HG03064 (cell line): ENCODE data around the gene TOM1.
A peak's percentile ranks its signal among the peaks of the same experiment; 100 is the strongest.

ENCODE experiments used
- ATAC-seq: cut with Tn5 transposase; IDR thresholded peaks from one replicate; pipeline ENCODE4 v1.9.1; 2021; ENCODE audit warnings: low read depth; ENCODE audit not compliant: unreplicated experiment

TOM1 gene

DNA sequence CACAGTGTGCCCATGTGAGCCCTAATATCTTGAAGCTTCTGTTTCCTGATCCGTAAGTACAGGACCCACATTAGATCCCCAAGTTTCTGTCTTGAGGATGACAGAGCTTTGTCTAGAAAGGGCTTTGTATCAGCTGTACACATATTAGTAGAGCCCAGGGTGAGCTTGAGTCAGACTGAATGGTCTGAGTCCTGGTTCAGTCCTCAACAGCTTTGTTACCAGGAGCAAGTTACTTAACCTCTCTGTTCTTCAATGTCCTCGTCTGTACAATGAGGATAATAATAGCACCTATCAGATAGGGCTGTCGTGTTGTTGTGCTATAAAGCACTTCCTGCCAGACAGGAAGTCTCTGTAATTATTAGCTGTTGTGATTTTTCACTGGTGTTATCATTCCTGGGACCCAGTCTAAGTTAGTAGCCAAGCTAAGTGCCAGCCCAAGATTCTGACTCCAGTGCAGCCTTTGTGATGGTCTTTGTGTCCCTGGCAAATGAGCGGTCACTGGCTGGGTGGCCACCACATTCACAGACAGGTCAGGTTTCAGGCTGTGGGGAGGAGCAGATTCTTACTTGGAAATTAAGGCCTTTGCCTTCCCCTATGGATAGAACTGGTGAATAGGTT lies 6.8 kb downstream of the TOM1 start:
- no peak for ATAC-seq

DNA sequence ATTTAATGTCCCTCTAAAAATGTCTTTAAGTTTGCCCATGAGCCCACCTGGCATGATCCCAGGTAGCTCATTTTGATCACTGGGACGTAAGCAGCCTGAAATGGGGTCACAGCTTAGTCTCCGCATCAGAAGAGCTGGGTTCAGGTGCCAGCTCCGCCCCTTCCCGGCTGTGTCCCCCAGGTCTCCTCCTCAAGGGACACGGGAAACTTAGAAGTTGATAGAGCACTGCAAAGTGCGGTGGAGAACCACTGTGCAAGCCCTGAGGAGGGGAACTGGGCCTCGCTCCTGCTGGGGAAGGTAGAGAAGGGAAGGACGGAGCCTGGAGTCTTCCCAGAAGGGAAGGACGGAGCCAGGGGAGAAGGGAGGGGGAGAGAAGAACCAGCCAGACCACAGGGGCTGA lies 7.7 kb downstream of the TOM1 start:
- ATAC-seq, result no peak

DNA sequence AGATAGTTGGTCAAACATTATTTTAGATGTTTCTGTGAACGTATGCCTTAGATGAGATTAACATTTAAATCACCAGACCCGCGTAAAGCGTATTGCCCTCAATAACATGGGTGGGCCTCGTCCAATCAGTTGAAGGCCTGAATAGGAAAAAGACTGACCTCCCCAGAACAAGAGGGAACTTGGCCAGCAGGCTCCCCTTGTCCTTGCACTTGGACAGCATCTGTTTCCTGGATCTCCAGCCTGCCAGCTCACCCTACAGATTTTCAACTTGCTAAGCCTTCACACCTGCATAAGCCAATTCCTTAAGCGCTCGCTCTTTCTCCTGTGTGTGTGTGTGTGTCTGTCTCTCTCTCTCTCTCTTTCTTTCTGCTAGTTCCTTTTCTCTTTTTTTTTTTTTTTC lies 8.2 kb downstream of the TOM1 start:
- ATAC-seq, result no peak

DNA sequence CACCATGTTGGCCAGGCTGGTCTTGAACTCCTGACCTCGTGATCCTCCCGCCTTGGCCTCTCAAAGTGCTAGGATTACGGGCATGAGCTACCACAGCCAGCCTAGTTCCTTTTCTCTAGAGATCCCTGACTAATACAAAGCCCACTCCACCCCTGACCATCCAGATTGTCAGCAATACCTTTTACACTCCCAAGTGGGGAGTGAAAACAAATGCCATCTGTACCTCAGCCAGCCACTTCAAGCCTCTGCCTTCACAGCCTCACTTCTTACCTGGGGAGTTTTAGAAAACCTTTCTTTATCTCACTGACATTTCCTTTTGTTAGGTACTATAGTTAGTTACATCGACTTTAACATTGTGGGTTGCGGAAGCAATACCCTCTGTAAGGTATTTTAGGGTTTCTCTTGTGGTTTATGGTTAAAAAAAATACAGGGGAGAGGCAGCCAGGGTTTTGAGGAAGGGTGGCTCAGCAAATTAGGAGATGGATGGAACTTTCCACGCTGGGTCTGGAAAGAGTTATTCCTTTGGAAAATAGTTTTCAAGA lies 8.9 kb downstream of the TOM1 start:
- ATAC-seq, result peak; percentile 55

DNA sequence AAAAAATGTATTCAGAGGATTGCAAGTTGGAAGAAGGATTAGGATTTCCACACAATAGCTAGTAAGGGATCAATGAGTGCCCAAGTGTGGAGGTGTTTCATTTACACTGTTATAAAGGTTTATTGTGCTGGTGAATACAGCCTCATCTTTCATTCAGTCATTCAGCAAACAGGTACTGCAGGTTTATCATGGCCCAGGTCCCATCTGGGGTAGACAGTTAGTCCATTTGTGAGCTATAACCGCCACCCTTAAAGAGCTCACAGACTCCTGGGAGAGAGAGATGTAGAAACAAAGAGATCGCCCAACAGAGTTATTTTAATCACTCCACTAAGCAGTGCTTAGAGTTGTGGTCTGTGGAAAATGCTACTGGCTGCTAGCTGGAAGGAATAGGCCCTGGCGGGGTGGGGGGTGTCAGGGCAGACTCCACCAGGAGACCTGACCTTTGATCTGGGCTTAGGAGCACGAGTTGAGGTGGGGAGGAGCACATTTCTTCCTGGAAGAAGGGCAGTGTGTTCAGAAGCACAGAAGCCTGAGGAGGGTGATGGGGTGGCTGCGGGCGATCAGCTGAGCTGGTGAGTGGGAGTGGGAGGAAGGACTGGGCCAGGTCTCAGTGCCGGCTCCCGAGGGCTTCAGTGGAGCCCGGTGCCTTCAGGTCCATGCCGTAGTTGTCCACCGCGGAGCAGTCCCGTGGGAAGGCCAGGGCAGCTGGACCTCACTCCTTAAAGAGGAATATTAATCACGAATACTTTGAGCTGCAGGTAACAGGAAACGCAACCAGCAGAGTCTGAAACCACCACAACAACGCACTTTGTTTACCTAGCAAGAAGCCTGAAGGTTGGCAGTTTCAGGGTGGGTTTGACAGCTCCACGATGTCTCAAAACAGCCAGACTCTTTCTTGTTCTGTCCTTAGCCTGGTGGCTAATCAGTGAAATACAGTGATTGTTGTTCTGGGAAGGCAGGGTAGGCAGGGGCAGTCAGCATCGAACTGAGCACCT lies 11.2 kb downstream of the TOM1 start:
- no peak for ATAC-seq

DNA sequence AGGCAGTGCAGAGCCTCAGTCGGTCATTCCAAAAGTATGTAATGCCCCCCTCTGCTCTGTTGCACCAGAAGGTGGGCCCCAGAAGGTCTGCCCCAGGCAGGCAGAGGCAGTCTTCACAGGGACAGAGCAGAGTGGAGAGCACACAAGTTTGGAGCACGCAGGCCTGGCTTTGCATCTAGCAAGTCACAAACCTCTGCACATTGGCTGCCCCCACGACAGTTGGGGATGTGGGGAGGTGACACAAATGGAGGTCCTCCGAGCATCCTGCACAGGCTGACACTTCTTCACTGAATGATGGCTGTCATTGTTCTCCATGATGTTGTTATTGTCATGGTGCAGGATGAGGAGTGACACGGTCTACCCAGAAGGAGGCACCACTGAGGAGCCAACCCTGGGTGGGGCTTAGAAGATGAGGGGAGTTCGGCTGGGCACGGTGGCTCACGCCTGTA lies 11.9 kb downstream of the TOM1 start:
- ATAC-seq, result no peak

DNA sequence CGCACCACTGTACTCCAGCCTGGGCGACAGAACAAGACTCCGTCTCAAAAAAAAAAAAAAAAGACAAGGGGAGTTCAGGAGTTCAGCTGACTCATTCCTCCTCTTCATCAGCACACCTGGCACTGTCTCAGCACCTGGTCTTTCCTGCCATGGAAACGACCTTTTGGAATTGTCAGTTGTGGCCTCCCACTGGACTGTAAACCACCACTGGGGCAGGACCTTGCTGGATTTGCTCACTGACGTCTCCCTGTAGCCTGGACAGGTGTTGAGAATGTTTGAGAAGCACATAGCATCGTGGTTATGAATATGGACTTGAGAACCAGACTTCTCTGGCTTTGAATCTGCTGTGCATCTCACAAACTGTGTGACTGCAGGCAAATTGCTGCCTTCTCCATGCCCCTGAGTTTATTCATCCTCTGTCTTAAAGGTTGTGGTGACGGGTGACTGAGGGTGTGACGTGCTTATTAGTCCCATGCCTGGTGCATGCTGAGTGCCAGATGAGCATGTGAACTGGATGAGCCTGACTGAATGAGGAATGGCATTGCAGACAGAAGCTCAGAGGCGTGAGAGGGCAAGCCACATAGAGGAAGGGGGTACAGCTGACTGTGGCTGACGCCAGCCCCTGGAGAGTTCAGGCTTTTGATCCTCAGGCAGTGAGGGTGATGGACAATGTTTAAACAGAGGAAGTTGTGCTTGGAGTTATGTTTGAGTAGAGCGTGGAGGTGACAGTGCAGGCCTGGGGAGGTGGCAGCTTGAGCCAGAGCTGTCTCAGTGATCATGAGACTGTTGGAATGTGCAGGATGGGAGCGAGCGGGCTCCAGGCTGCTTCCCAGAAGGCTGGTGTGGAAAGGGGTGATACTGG lies 12.7 kb downstream of the TOM1 start:
- no peak for ATAC-seq

DNA sequence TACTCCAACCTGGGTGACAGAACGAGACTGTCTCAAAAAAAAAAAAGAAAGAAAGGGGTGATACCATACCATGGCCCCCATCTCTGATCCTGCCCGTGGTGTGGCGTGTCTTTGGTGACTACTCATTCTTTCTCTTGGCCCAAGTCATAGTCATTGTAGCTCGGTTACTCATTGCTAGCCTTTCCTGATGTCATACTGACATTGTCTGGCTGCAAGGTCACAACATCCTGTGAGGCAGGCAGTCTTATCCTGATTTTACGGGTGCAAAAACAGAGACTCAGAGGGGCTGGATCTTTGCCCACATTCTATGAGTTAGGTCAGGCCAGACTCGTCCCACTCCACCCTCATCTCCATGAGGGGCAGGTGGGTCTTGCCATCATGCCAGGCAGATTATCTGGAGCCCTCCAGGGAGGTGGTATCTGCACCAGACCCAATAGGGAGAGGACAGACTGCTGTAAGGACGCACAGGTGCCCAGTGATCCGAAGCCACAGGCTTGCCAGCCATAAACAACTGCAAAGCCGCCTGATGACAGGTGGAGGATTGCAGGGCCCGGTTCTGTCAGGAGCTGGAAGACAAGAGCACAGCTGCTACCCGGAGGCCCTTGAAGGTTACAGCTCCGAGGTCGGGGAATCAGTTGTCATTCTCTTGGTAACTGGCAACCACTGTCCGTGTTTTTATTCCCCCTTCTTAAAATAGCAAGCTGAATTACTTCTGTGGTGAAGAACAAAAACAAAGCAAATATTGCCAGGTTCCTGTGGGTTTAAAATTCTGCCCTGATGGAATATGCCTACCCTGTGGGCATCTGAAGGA lies 13.8 kb downstream of the TOM1 start:
- no peak for ATAC-seq

DNA sequence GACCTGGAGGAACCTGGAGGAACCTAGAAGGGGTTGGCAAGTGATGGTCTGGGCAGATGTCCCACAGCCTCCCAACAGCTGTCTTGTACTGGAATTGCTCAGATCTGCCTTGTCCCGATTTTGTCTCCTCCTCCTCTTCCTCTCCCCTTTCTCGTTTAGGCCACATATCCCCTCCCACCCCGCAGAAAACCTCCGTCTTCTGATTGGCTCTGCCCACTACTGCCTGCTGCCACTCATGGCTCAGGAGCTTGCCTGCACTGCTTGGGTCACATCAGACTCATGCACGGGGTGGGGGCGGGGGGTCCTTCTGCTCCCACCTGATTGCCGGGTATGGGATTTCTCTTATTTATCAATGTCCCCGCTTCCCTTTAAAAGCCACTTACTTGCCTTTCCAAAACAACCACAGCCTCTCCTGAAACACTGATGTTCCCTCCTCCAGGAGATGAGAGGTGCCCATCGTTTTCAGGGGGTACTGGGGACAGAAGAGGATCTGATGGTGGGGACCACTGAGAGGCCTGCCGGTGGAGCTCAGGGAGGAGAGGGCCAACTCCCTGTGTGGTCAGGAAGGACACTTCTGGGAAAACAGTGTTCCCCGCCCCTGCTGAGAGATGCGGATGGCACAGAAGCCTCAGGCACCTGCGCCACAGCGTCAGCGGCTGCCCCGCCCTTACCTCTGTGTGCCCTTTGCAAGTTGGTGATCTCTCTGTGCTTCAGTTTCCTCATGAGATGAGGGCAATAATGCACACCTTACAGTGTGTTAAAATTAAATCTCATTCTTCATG lies 14.7 kb downstream of the TOM1 start:
- no peak for ATAC-seq

DNA sequence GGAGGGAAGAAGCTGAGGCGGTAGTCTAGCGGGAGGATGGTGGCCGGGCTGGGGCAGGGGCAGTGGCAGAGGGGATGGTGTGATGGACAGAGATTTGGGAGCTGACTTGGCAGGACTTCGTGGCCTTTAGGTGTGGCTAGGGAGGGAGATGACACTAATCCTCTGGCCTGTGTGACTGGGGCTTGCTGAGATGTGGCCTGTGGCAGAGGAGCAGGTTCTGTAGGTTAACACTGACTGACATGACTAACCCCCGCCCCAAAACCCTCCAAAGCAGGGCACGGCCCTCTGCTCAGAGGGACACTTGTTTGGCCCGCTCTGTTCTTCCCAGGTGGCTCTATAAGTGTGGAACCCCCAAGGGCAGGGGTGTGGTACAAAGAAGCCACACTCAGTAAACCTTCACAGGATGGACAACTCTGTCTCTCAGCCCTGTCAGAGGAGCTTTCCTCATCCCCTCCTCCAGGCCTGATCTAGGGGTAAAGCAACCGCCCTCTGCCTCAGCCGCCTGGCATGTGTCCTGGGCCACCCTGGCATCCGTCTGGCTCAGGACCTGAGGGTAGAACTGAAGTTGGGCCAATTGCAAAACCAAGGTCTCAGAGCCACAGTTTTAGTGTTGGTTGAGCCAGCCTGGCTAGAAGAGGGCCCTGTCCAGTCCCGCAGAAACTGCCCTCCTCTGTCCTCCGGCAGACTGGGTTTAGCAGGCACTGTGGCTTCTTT lies 15.6 kb downstream of the TOM1 start:
- no peak for ATAC-seq

DNA sequence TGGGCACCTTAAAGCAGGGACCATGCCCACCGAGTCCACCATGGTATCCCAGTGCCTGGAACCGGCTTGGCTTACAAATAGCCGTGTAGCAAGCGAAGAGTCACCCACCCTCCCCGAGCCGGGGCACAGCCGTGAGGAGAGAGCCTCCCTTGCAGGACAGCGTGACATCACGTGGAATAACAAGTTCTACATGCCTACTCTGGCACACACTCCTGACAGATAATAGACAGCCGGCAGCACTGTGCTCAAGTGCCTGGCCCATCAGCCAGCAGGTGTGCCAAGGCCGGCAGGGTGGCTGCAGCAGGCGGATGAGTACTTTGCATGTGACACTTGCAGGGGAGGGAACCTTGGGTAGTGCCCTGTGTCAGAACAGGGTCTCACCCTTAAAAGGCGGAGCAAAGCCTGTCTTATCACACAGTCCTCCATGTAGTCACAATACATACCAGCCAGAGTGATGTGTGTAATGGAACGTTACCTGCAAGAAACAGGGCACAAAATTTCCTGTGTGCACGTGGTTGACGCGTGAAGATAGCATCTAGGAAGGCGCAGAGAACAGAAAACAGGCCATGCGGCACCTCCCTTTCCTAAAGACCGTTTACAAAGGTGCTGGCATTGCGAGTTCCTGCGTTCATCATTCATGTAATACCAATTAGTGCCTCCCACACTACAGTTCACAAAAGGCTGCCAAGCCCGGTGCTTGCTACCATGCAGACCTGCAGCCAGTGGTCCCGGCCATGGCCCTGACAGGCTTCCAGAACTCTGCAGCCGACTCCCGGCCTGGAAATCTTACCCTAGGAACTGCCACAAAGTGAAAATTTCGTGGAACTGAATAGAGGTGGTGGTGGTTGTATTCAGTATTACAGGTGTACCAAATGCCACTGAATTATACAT lies 16.4 kb downstream of the TOM1 start:
- ATAC-seq, result no peak

DNA sequence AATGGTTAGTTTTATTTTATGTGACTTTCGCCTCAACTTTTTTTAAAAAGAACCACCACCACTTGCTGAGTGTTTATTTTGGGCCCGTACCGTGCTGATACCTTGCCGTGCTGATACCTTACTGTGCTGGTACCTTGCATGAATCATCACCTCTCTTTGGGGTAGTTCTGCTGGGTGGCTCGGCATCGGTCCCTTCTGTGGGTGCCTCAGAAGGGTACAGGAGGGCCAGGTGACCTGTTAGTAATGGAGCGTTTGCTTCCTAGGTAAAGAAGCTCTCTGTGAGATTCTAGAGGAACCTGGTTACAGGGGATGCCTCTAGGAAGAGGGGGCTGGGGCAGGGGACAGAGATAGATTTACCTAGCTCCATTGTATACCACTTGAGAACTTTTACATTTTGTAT lies 17.1 kb downstream of the TOM1 start:
- ATAC-seq, result no peak

DNA sequence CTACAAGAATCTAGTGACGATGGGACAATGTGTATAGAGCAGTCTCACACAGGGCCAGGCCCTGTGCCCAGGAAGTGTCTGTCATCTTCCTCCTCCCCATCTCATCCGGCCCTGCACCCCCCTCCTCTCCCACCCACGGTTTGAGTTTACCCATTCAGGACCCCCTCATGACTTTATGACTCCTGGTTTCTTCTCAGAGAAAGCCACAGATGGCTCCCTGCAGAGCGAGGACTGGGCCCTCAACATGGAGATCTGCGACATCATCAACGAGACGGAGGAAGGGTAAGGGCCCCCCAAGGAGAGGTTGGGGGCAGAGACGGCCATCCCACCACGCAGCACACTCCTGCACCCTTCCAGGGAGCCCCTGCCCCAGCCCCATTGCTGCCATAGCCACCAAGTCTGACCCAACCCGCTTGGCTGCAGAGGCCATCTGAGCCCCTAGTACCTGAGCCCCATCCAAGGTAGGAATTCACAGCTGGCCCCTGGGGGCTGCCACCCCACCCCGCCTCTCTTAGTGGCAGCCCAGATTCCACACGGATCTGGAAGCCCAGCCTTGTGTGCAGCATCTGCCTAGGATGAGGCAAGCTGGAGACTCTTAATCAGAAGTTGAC lies 18.1 kb downstream of the TOM1 start:
- ATAC-seq, result no peak

DNA sequence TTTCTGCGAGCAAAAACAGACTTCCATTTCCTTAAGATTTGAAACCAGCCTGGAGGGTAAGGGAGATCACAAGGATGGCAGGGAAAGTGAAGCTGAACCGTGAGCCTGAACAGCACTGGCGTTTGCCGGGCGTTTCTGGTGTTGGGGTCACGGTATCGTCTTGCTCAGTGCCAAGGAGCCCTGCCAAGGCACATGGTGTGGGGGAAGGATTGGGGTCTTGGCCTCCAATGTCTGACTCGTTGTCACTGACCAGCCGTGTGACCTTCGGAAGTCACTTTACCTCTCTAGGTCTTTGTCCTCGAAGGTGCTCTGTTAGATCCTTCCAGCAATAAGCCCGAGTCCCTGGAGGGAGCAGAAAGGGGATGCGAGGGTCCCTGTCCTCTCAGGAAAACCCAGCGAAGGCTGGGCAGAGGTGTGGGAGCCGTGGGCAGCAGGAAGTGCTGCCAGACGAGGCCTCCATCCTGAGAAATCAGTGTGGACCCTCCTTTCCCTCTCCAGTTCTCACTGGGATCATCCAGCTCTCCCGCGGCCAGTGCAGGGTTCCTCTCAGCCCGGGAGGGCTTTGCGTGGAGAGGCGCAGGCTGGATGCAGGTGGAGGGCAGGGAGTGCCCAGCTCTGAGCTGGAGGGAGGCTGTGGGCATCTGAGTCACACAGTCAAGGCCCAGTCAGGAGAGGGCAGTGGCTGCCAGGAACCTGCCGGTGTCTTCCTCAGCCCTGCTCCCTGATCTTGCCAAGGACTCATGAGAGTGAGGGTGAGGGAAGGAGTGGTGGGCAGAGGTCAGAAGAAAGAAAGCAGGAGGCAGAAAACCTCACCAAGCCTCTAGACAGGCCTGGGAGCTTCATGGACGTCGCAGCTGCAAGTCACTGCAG lies 18.9 kb downstream of the TOM1 start:
- no peak for ATAC-seq

DNA sequence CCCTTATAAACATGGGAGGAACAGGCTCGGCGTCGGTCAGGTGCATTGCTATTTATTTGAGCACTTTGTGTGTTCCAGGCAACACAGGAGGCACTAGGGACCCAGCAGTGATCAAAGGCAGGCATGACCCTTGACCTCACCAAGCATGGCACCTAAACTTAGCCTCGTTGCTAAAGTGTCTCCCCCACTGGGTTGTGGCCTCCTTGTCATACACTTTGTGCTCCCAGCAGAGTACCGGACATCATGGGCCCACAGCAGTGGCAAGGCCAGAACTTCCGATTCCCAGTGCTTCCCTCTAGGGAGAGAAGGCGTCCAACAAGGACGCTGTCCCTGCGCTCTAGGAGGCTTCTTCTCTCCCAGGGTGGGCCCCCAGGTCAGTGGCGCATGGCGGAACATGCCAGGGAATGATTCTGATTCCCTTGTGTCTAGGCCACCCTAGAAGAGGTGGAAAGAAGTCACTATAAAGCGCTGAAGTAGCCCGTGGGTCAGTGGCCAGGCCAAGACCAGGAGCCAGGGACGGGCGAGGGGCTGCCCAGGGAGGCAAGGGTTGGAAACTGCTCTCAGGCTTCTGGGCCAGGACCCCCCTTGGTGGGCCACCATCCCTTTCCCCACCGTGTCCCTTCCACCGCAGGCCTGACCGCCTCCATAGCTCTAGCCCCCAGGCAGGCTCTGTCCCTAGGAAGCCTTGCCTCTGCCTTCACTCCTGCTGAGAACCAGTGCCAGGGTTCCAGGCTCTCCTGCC lies 19.7 kb downstream of the TOM1 start:
- ATAC-seq, result no peak
